HG02763 (cell line): ENCODE results near the gene SLC4A1AP.
"Not testable (repeated sequence)": the region's sequence is repeated elsewhere in the genome, so short reads cannot be mapped to it uniquely, and the experiment has no call there.

Experiments used
- ATAC-seq: cut with Tn5 transposase; IDR thresholded peaks from one replicate; pipeline ENCODE4 v1.9.1; 2021; ENCODE audit warnings: mild to moderate bottlenecking, moderate library complexity; ENCODE audit not compliant: unreplicated experiment

Gene SLC4A1AP

GRCh38 chr2:27647737-27648136, 16.0 kb upstream of the SLC4A1AP start:
- ATAC-seq = no peak

GRCh38 chr2:27651056-27651455, 12.6 kb upstream of the SLC4A1AP start:
- ATAC-seq = no peak

GRCh38 chr2:27652341-27652740, 11.3 kb upstream of the SLC4A1AP start:
- ATAC-seq = no peak

- ATAC-seq = no peak
These were observed 10.9 kb upstream of the SLC4A1AP start for GRCh38 chr2:27652790-27653189.

GRCh38 chr2:27653397-27653796, 10.3 kb upstream of the SLC4A1AP start:
- ATAC-seq = no peak

GRCh38 chr2:27655155-27655951, 8.3 kb upstream of the SLC4A1AP start:
- no peak for ATAC-seq

GRCh38 chr2:27661371-27661770, 2.3 kb upstream of the SLC4A1AP start:
- no peak for ATAC-seq

- ATAC-seq = no peak
These were observed 475 bp downstream of the SLC4A1AP start for GRCh38 chr2:27664154-27664574.

GRCh38 chr2:27664622-27665363, 1.1 kb downstream of the SLC4A1AP start:
- no peak for ATAC-seq

- ATAC-seq = no peak
These were observed 3.8 kb downstream of the SLC4A1AP start for GRCh38 chr2:27667446-27667845.

GRCh38 chr2:27671235-27671634, 7.5 kb downstream of the SLC4A1AP start:
- ATAC-seq = no peak

- no peak for ATAC-seq
These were observed 9.2 kb downstream of the SLC4A1AP start for GRCh38 chr2:27672723-27673486.

GRCh38 chr2:27680571-27680970, 16.9 kb downstream of the SLC4A1AP start:
- no peak for ATAC-seq

GRCh38 chr2:27681841-27682240, 18.2 kb downstream of the SLC4A1AP start:
- no peak for ATAC-seq

- not testable (repeated sequence) for ATAC-seq
These were observed 18.7 kb downstream of the SLC4A1AP start for GRCh38 chr2:27682334-27682771.

- ATAC-seq = no peak
These were observed 19.8 kb downstream of the SLC4A1AP start for GRCh38 chr2:27683390-27684071.

- ATAC-seq = not testable (repeated sequence)
These were observed 21.3 kb downstream of the SLC4A1AP start for GRCh38 chr2:27685006-27685405.

- no peak for ATAC-seq
These were observed 21.9 kb downstream of the SLC4A1AP start for GRCh38 chr2:27685577-27685976.

- ATAC-seq = no peak
These were observed 23.5 kb downstream of the SLC4A1AP start for GRCh38 chr2:27687232-27687631.

GRCh38 chr2:27689424-27689823, 25.7 kb downstream of the SLC4A1AP start:
- no peak for ATAC-seq

GRCh38 chr2:27690052-27690451, 26.4 kb downstream of the SLC4A1AP start:
- no peak for ATAC-seq
